Prostate gland (tissue), 2 donors: Measurements from ENCODE around the gene VDR. TPM values are rescaled to one million over a fixed set of nuclear protein-coding genes. Genes with fewer than 3 reads are reported as not detected.
"Not testable (repeated sequence)": the region's sequence is repeated elsewhere in the genome, so short reads cannot be mapped to it uniquely, and the experiment has no call there.

Source experiments
- DNase-seq: peaks from one replicate; pipeline ENCODE4 v3.0.0-alpha.2; 2019; ENCODE audit warnings: low spot score
- H3K27ac ChIP-seq, 2 donors: fragments of 200-600 bp; sonication (generic); 2 replicates each; pipeline ENCODE4 v1.5.1; 2017 to 2019
- H3K27me3 ChIP-seq: fragments of 200-600 bp; sonication (generic); replicated peaks from 2 replicates; pipeline ENCODE4 v1.5.1; 2019; ENCODE audit not compliant: insufficient read depth
- H3K36me3 ChIP-seq, 2 donors: fragments of 200-600 bp; sonication (generic); 1 replicate in 1 of 2; 2 replicates in 1 of 2; pipeline versions ENCODE4 v1.5.1 to v1.8.1; 2017 to 2019
- H3K4me1 ChIP-seq: fragments of 200-600 bp; sonication (generic); replicated peaks from 2 replicates; pipeline ENCODE4 v1.5.1; 2019
- H3K4me3 ChIP-seq, 2 donors: fragments of 200-600 bp; sonication (generic); 2 replicates each; pipeline ENCODE4 v1.5.1; 2017 to 2019
- H3K9me3 ChIP-seq: fragments of 200-600 bp; sonication (generic); 2 replicates; pipeline ENCODE4 v1.5.1; 2017
- POLR2A ChIP-seq: fragments of 450-650 bp; IDR thresholded peaks from one replicate; pipeline ENCODE4 v1.6.1; 2016; ENCODE audit warnings: antibody characterized with exemption, mild to moderate bottlenecking
- POLR2AphosphoS5 ChIP-seq: sonication (generic); formaldehyde crosslinking; IDR thresholded peaks from one replicate; pipeline ENCODE4 v1.6.1; 2017; ENCODE audit warnings: antibody characterized with exemption
- WGBS: methylation state at CpG from one replicate; pipeline ENCODE4 v1.1.5; 2018; 5-methylcytosine and 5-hydroxymethylcytosine counted together
- intact Hi-C: fragments of 100-400 bp; cut with DNase I; formaldehyde crosslinking; loops from one replicate; pipeline ENCODE4 v1.14.2; 2022
- total RNA-seq, 2 donors: library from RNA; depleted of rRNA; stranded (reverse); fragments of >200 nt; gene quantifications; one replicate each; pipeline ENCODE4 v1.1.0, GENCODE V29; 2016
- TF ChIP-seq, protein P1 (sequence below), 4 experiments: fragments of 200-600 bp in 2 of 4; fragments of 450-650 bp in 2 of 4; sonication (generic) in 2 of 4; IDR thresholded peaks; 1 replicate in 3 of 4; 2 replicates in 1 of 4; pipeline ENCODE4 v1.5.1; 2016 to 2019; ENCODE audit warnings: antibody characterized with exemption in 4 of 4, mild to moderate bottlenecking in 2 of 4, moderate library complexity in 2 of 4

Gene VDR
- total RNA-seq, 2 donors from 2014 or later: 3.4 to 4.3 TPM

DNA sequence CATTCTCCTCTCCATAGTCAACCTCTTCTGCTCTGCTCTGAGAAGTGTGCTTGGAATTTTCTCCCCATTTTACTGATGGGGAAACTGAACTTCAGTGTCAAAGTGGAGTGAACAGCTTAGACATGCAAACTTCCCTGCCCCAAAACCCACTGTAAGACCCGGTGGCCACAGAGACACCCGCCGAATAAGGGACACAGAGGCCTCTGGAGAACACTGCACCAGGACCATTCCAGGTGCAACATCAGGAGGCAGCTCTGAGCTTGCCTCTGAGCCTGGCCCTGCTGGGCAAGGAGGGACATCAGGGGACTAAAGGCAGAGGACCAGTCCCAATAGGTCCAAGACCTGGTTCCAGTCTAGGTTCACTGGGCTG is 86.8 kb downstream of the VDR start:
- Histone ChIP-seq H3K36me3 (no peaks in the 10 kb centered on the region), H3K27me3 (no peaks in the 10 kb centered on the region), H3K9me3 (no peaks in the 10 kb centered on the region), H3K4me3 (peak overlapping the region in 1 of 2 donors; percentile 71), H3K27ac (peak overlapping the region; percentile 90), H3K4me1 (peaks cover 16% of the 10 kb centered on the region)
- TF ChIP-seq POLR2AphosphoS5 (no peak), POLR2A (no peak)
- TF ChIP-seq, protein P1, sequence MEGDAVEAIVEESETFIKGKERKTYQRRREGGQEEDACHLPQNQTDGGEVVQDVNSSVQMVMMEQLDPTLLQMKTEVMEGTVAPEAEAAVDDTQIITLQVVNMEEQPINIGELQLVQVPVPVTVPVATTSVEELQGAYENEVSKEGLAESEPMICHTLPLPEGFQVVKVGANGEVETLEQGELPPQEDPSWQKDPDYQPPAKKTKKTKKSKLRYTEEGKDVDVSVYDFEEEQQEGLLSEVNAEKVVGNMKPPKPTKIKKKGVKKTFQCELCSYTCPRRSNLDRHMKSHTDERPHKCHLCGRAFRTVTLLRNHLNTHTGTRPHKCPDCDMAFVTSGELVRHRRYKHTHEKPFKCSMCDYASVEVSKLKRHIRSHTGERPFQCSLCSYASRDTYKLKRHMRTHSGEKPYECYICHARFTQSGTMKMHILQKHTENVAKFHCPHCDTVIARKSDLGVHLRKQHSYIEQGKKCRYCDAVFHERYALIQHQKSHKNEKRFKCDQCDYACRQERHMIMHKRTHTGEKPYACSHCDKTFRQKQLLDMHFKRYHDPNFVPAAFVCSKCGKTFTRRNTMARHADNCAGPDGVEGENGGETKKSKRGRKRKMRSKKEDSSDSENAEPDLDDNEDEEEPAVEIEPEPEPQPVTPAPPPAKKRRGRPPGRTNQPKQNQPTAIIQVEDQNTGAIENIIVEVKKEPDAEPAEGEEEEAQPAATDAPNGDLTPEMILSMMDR (IDR thresholded peaks at IDR 0.05): no peak
- 45% methylated on average over 3 of the region's 3 CpGs for WGBS
- no peak for DNase-seq
- intact Hi-C loops: no loop called here

DNA sequence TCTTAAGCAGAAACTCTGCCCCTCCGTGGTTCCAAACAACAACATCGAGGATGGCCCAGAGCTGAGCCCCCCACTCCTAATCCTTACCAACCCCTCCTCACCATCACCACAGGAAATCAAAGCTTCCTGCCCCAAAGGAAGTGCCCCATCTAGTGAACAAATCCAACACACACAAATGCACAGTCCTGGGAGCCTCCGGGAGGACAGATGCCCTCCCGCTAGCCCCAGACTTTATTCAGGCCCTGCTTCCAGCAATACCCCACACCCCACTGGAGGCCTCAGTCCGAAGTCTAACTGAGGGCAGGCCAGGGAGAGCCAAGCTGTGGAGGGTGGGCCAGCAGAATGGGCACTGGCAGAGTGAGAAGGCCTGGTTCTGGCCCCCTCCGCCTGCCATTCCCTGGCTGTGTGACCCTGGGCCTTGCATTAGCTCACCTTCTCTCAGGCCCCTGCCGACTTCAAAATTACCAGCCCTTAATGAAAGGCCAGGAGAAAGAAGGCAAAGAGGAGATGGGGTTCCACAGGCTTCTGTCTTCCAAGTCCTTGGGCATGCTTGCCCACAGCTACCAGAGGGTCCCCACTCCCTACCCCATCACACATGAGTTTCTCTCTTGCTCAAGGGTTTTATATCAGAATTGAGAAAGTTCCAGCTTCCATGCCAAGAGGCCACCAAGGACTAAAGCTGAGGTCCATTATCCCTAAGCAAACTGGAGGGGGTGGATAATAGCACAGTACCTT is 87.4 kb downstream of the VDR start:
- Histone ChIP-seq H3K27me3 (no peaks in the 10 kb centered on the region), H3K4me1 (peaks cover 16% of the 10 kb centered on the region), H3K4me3 (no peak overlapping the region), H3K36me3 (no peaks in the 10 kb centered on the region), H3K27ac (peak overlapping the region; percentile 90), H3K9me3 (no peaks in the 10 kb centered on the region)
- no peak for DNase-seq
- 31% methylated on average over 7 of the region's 7 CpGs for WGBS
- intact Hi-C loops: no loop called here
- TF ChIP-seq, protein P1 (IDR thresholded peaks at IDR 0.05): peak in 1 of 4 experiments; percentile 20
- TF ChIP-seq POLR2AphosphoS5 (no peak), POLR2A (no peak)

DNA sequence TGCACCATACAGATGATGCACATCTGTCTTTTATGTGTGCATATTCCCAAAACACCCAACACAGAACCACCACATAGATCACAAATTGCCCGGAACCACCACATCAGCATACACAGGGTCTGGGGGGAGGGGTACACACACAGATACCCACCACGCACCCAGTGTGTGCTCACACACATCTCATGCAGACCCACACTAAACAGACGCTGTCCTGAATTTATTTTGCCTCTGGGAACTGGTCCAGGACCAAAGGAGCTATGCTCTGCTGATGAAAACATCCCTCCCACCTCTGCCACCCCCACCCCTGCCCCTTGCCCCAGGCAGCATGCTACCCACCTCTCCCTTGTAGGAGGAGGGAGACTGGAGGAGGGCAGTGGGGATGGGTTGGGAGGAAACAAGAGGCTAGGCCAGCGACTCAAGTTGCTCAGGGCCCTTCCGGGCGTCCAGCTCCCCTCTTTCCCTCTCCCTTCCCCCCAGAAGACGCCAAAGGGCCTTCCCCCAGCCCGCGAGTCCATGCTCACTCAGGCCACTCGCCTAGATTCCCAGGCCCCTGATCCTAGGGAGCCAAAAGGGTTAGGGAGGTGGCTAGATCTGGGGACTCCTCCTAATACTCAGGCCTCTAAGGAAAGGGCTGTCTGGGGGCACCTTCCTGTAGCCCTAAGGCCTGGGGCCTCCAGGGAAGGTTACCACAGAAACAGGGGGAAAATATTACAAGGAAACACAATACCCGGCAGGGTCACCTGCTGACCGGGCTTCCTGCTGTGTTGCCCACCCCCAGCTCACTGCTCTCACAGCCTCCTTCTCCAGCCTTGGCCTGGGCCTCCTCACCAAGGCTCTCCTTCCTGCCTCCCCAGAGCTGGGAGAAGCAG is 88.2 kb downstream of the VDR start:
- H3K27ac ChIP-seq: peak overlapping the region; percentile 90
- TF ChIP-seq POLR2AphosphoS5 (no peak), POLR2A (no peak)
- TF ChIP-seq, protein P1 (IDR thresholded peaks at IDR 0.05): no peak
- WGBS: 34% methylated on average over 12 of the region's 12 CpGs
- DNase-seq: no peak
- H3K4me1 ChIP-seq: peaks cover 19% of the 10 kb centered on the region
- intact Hi-C loops: no loop called here
- no peaks in the 10 kb centered on the region for H3K36me3 ChIP-seq
- no peaks in the 10 kb centered on the region for H3K9me3 ChIP-seq
- H3K4me3 ChIP-seq: no peak overlapping the region
- no peaks in the 10 kb centered on the region for H3K27me3 ChIP-seq

DNA sequence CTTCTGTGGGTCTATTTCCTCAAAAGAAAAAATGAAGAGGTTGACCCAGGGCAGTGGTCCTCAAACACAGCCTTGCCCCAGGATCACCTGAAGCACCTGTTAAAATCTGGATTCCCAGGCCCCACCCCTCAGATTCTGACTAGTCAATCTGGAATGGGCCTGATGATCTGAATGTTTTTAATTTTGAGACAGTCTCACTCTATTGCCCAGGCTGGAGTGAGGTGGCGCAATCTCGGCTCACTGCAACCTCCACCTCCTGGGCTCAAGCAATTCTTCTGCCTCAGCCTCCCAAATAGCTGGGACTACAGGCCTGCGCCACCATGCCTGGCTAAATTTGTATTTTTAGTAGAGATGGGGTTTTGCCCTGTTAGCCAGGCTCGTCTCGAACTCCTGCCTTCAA is 89.3 kb downstream of the VDR start:
- WGBS: 80% methylated on average over 5 of the region's 5 CpGs
- H3K4me3 ChIP-seq, H3K9me3 ChIP-seq, DNase-seq, H3K36me3 ChIP-seq, intact Hi-C loops, H3K27me3 ChIP-seq: not testable (repeated sequence)
- Histone ChIP-seq H3K4me1 (peaks cover 20% of the 10 kb centered on the region), H3K27ac (peak overlapping the region; percentile 21 to 83)

DNA sequence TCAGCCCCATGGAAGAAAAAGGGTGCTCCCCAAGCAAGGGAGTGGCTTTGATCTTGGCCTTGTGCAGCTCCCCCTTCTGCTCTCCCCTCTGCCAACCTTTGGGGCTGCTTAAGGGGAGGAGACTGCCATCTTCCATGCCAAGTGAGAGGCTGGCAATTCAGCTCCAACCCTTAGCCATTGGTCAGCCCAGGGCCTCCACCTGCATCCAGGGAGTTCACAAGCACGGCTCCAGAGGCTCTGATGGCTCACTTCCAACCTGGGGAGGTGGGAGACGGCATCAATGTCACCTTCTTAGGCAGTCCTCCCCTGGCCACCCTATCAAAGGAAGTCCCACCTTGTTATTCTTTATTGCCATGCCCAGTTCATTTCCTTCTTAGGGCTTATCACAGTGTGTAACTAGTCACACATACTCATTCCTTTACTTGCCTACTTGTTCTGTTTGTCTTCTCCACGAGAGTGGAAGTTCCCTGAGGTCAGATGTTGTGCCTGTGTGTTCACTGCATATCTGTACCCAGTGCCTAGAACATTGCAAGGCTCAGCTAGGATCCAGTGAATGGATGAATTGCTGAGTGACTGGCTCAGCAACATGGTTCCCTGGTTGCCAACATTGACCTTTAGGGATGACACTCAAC is 90.1 kb downstream of the VDR start:
- H3K27me3 ChIP-seq: no peaks in the 10 kb centered on the region
- TF ChIP-seq, protein P1 (IDR thresholded peaks at IDR 0.05): no peak
- TF ChIP-seq POLR2A (no peak), POLR2AphosphoS5 (no peak)
- intact Hi-C loops: no loop called here
- H3K4me3 ChIP-seq: no peak overlapping the region
- no peaks in the 10 kb centered on the region for H3K36me3 ChIP-seq
- H3K4me1 ChIP-seq: peaks cover 25% of the 10 kb centered on the region
- no peaks in the 10 kb centered on the region for H3K9me3 ChIP-seq
- DNase-seq: no peak
- WGBS: 53% methylated on average over 3 of the region's 3 CpGs
- H3K27ac ChIP-seq: peak overlapping the region; percentile 83 to 93
